ENCODE data around the gene CRY2. TPM values are rescaled to one million over a fixed set of nuclear protein-coding genes. Genes with fewer than 3 reads are reported as not detected.
"Not testable (repeated sequence)": the region's sequence is repeated elsewhere in the genome, so short reads cannot be mapped to it uniquely, and the experiment has no call there.

CRY2 gene
- polyA plus RNA-seq, 1 donor (not counting 4 experiments of a cell fraction or from before 2014, with no cell fraction given), result 7.9 TPM

GRCh38 chr11:45899448-45900174, 52.3 kb downstream of the CRY2 start:
- Histone ChIP-seq H2AFZ (ENCODE audit: control insufficient read depth, low read length) (peak overlapping the region; percentile 67), H3K4me1 (ENCODE audit: control insufficient read depth, extremely low read depth, insufficient read depth, low read length) (peaks cover 7% of the 10 kb centered on the region), H3K36me3 (ENCODE audit: control insufficient read depth in 2 of 2, extremely low read depth in 1 of 2, insufficient read depth in 2 of 2, low read length in 2 of 2) (no peaks in the 10 kb centered on the region), H3K9me3 (ENCODE audit: control insufficient read depth, low read depth, low read length) (no peaks in the 10 kb centered on the region), H3K27me3 (ENCODE audit: control insufficient read depth, extremely low read depth, insufficient read depth, low read length) (peaks cover 32% of the 10 kb centered on the region), H3K9ac (ENCODE audit: control insufficient read depth, extremely low read depth, insufficient read depth, low read length) (peak overlapping the region; percentile 52), H4K20me1 (ENCODE audit: control insufficient read depth, extremely low read depth, insufficient read depth, low read length) (no peaks in the 10 kb centered on the region), H3K27ac (ENCODE audit: control insufficient read depth, insufficient read depth, low read length) (no peak overlapping the region), H3K79me2 (ENCODE audit: control insufficient read depth, insufficient read depth, low read length) (no peaks in the 10 kb centered on the region), H3K4me3 (ENCODE audit: control insufficient read depth in 2 of 3, extremely low read depth in 1 of 3, insufficient read depth in 2 of 3, low read depth in 1 of 3, low read length in 3 of 3) (peak overlapping the region; percentile 40 to 52 (median 45)), H3K4me2 (ENCODE audit: control insufficient read depth, extremely low read depth, insufficient read depth, low read depth, low read length) (peak overlapping the region; percentile 62), H3K9me1 (ENCODE audit: control insufficient read depth, extremely low read depth, insufficient read depth, low read length) (no peaks in the 10 kb centered on the region)
- DNase-seq (ENCODE audit: low read depth, low spot score) (peak; percentile 41), FAIRE-seq (no peak)
- dilution Hi-C loops (cut with MboI; ENCODE audit: extremely low pct_ligation_motif_present, low sequenced_read_pairs), result no loop called here
- TF ChIP-seq EZH2 (IDR thresholded peaks at IDR 0.05; ENCODE audit: low read length), result no peak
- TF ChIP-seq CTCF (optimal IDR thresholded peaks at IDR 0.05 in 1 of 3, IDR thresholded peaks at IDR 0.05 in 1 of 3, conservative IDR thresholded peaks at IDR 0.05 in 1 of 3; ENCODE audit: extremely low read depth in 1 of 3, insufficient read depth in 2 of 3, low read length in 3 of 3), result no peak

- H3K36me3 ChIP-seq (ENCODE audit: control insufficient read depth in 2 of 2, extremely low read depth in 1 of 2, insufficient read depth in 2 of 2, low read length in 2 of 2); H3K27ac ChIP-seq (ENCODE audit: control insufficient read depth, insufficient read depth, low read length); H3K9me3 ChIP-seq (ENCODE audit: control insufficient read depth, low read depth, low read length); H2AFZ ChIP-seq (ENCODE audit: control insufficient read depth, low read length); DNase-seq (ENCODE audit: low read depth, low spot score); H3K9ac ChIP-seq (ENCODE audit: control insufficient read depth, extremely low read depth, insufficient read depth, low read length); H4K20me1 ChIP-seq (ENCODE audit: control insufficient read depth, extremely low read depth, insufficient read depth, low read length); H3K9me1 ChIP-seq (ENCODE audit: control insufficient read depth, extremely low read depth, insufficient read depth, low read length); FAIRE-seq; H3K79me2 ChIP-seq (ENCODE audit: control insufficient read depth, insufficient read depth, low read length); dilution Hi-C loops (cut with MboI; ENCODE audit: extremely low pct_ligation_motif_present, low sequenced_read_pairs); H3K4me1 ChIP-seq (ENCODE audit: control insufficient read depth, extremely low read depth, insufficient read depth, low read length): not testable (repeated sequence)
- H3K4me2 ChIP-seq (ENCODE audit: control insufficient read depth, extremely low read depth, insufficient read depth, low read depth, low read length), result peak overlapping the region; percentile 62
- peak overlapping the region; percentile 33 to 52 (median 40) for H3K4me3 ChIP-seq (ENCODE audit: control insufficient read depth in 2 of 3, extremely low read depth in 1 of 3, insufficient read depth in 2 of 3, low read depth in 1 of 3, low read length in 3 of 3)
- H3K27me3 ChIP-seq (ENCODE audit: control insufficient read depth, extremely low read depth, insufficient read depth, low read length), result peaks cover 32% of the 10 kb centered on the region
- peak; percentile 47 for TF ChIP-seq EZH2 (IDR thresholded peaks at IDR 0.05; ENCODE audit: low read length)
Observed at GRCh38 chr11:45900175-45900800, 53.0 kb downstream of the CRY2 start.
